Measurements from ENCODE around the gene DHRS2.
"Not testable (repeated sequence)": the region's sequence is repeated elsewhere in the genome, so short reads cannot be mapped to it uniquely, and the experiment has no call there.

Gene DHRS2

GRCh38 chr14:23601845-23602180 is 34.4 kb upstream of the DHRS2 start:
- Histone ChIP-seq H3K9ac (ENCODE audit: insufficient read length) (no peak overlapping the region), H3K9me3 (ENCODE audit: low read depth, low read length) (no peaks in the 10 kb centered on the region), H3K4me3 (no peak overlapping the region), H3K27ac (no peak overlapping the region), H3K36me3 (ENCODE audit: insufficient read depth, low read length) (no peaks in the 10 kb centered on the region)
- TF ChIP-seq POLR2AphosphoS5 (IDR thresholded peaks at IDR 0.05; ENCODE audit: borderline replicate concordance, low read depth, low read length) (no peak), EZH2 (IDR thresholded peaks at IDR 0.05) (no peak), FOXP2 (optimal IDR thresholded peaks at IDR 0.05; ENCODE audit: control extremely low read depth, extremely low read length, insufficient read depth) (no peak)
- DNase-seq (ENCODE audit: low read depth, low spot score) = no peak

GRCh38 chr14:23602181-23603095 is 33.7 kb upstream of the DHRS2 start:
- Histone ChIP-seq H3K9me3 (ENCODE audit: low read depth, low read length) (no peaks in the 10 kb centered on the region), H3K4me3 (no peak overlapping the region), H3K36me3 (ENCODE audit: insufficient read depth, low read length) (no peaks in the 10 kb centered on the region), H3K27ac (no peak overlapping the region), H3K9ac (ENCODE audit: insufficient read length) (no peak overlapping the region)
- TF ChIP-seq EZH2 (IDR thresholded peaks at IDR 0.05) = no peak
- no peak for TF ChIP-seq FOXP2 (optimal IDR thresholded peaks at IDR 0.05; ENCODE audit: control extremely low read depth, extremely low read length, insufficient read depth)
- TF ChIP-seq POLR2AphosphoS5 (IDR thresholded peaks at IDR 0.05; ENCODE audit: borderline replicate concordance, low read depth, low read length) = no peak
- no peak for DNase-seq (ENCODE audit: low read depth, low spot score)

DNA sequence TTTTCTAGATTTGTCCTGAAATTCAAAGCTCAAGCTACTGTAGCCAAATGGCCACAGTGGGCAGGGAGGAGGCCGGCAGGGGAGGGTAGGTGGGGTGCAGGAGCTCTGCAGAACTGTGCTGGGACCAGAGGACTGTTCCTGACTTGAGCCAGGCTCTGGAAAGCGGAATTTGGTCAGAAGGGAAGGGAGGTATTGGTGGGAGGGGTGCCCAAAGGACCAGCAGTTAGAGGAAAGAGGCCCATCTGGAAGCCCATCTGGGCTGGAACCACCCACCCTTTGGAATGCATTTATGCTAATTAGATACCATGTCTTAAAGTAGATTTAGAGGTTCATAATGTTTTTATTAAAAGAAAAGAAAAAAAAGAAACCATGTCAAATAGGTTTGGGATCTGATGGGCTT is 33.1 kb upstream of the DHRS2 start:
- Histone ChIP-seq H3K27ac (no peak overlapping the region), H3K4me3 (no peak overlapping the region), H3K9ac (ENCODE audit: insufficient read length) (no peak overlapping the region), H3K9me3 (ENCODE audit: low read depth, low read length) (no peaks in the 10 kb centered on the region), H3K36me3 (ENCODE audit: insufficient read depth, low read length) (no peaks in the 10 kb centered on the region)
- no peak for DNase-seq (ENCODE audit: low read depth, low spot score)
- TF ChIP-seq EZH2 (IDR thresholded peaks at IDR 0.05) (no peak), POLR2AphosphoS5 (IDR thresholded peaks at IDR 0.05; ENCODE audit: borderline replicate concordance, low read depth, low read length) (no peak), FOXP2 (optimal IDR thresholded peaks at IDR 0.05; ENCODE audit: control extremely low read depth, extremely low read length, insufficient read depth) (no peak)

- no peaks in the 10 kb centered on the region for H3K9me3 ChIP-seq (ENCODE audit: low read depth, low read length)
- DNase-seq (ENCODE audit: low read depth, low spot score) = no peak
- no peak overlapping the region for H3K9ac ChIP-seq (ENCODE audit: insufficient read length)
- no peaks in the 10 kb centered on the region for H3K36me3 ChIP-seq (ENCODE audit: insufficient read depth, low read length)
- H3K4me3 ChIP-seq = no peak overlapping the region
- no peak overlapping the region for H3K27ac ChIP-seq
- TF ChIP-seq EZH2 (IDR thresholded peaks at IDR 0.05) (no peak), POLR2AphosphoS5 (IDR thresholded peaks at IDR 0.05; ENCODE audit: borderline replicate concordance, low read depth, low read length) (no peak), FOXP2 (optimal IDR thresholded peaks at IDR 0.05; ENCODE audit: control extremely low read depth, extremely low read length, insufficient read depth) (no peak)
These were observed 32.0 kb upstream of the DHRS2 start for GRCh38 chr14:23604148-23604547.

- TF ChIP-seq EZH2 (IDR thresholded peaks at IDR 0.05) = no peak
- no peak for TF ChIP-seq POLR2AphosphoS5 (IDR thresholded peaks at IDR 0.05; ENCODE audit: borderline replicate concordance, low read depth, low read length)
These were observed 31.4 kb upstream of the DHRS2 start for GRCh38 chr14:23604675-23605170.

GRCh38 chr14:23605931-23606585 is 30.1 kb upstream of the DHRS2 start:
- DNase-seq (ENCODE audit: low read depth, low spot score) = no peak
- no peak overlapping the region for H3K9ac ChIP-seq (ENCODE audit: insufficient read length)
- H3K9me3 ChIP-seq (ENCODE audit: low read depth, low read length) = no peaks in the 10 kb centered on the region
- no peak overlapping the region for H3K4me3 ChIP-seq
- H3K27ac ChIP-seq = no peak overlapping the region
- TF ChIP-seq EZH2 (IDR thresholded peaks at IDR 0.05) (no peak), POLR2AphosphoS5 (IDR thresholded peaks at IDR 0.05; ENCODE audit: borderline replicate concordance, low read depth, low read length) (no peak), FOXP2 (optimal IDR thresholded peaks at IDR 0.05; ENCODE audit: control extremely low read depth, extremely low read length, insufficient read depth) (no peak)
- no peaks in the 10 kb centered on the region for H3K36me3 ChIP-seq (ENCODE audit: insufficient read depth, low read length)

More at GRCh38 chr14:23604675-23605170, 31.4 kb upstream of the DHRS2 start:
- H3K9ac ChIP-seq (ENCODE audit: insufficient read length) = no peak overlapping the region
- H3K27ac ChIP-seq = no peak overlapping the region
- no peak overlapping the region for H3K4me3 ChIP-seq
- H3K9me3 ChIP-seq (ENCODE audit: low read depth, low read length) = no peaks in the 10 kb centered on the region
- DNase-seq (ENCODE audit: low read depth, low spot score) = no peak
- H3K36me3 ChIP-seq (ENCODE audit: insufficient read depth, low read length) = no peaks in the 10 kb centered on the region

- Histone ChIP-seq H3K9me3 (ENCODE audit: low read depth, low read length) (no peaks in the 10 kb centered on the region), H3K27ac (no peak overlapping the region), H3K4me3 (no peak overlapping the region), H3K36me3 (ENCODE audit: insufficient read depth, low read length) (no peaks in the 10 kb centered on the region), H3K9ac (ENCODE audit: insufficient read length) (no peak overlapping the region)
- no peak for TF ChIP-seq FOXP2 (optimal IDR thresholded peaks at IDR 0.05; ENCODE audit: control extremely low read depth, extremely low read length, insufficient read depth)
- no peak for TF ChIP-seq EZH2 (IDR thresholded peaks at IDR 0.05)
- TF ChIP-seq POLR2AphosphoS5 (IDR thresholded peaks at IDR 0.05; ENCODE audit: borderline replicate concordance, low read depth, low read length) = no peak
- no peak for DNase-seq (ENCODE audit: low read depth, low spot score)
These were observed 27.7 kb upstream of the DHRS2 start for GRCh38 chr14:23608454-23608853.

DNA sequence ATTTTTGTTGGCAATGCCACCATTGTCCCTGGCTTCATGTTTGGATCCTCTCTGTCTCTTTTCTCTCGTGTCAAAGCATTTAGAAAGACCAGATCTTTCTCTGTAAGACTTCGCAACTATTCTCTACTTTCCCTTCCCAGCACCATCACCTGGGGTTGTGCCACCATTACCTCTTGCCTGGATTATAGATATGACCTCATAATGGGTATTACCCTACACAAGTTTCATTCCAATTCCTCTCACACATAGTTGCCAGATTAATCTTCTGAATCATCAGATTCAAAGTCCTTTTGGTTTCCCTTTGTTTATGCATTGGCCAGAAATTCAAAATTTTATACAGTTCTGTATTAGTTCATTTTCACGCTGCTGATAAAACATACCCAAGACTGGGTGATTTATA is 27.2 kb upstream of the DHRS2 start:
- Histone ChIP-seq H3K27ac (no peak overlapping the region), H3K4me3 (no peak overlapping the region), H3K9me3 (ENCODE audit: low read depth, low read length) (no peaks in the 10 kb centered on the region), H3K36me3 (ENCODE audit: insufficient read depth, low read length) (no peaks in the 10 kb centered on the region), H3K9ac (ENCODE audit: insufficient read length) (no peak overlapping the region)
- TF ChIP-seq EZH2 (IDR thresholded peaks at IDR 0.05) (no peak), POLR2AphosphoS5 (IDR thresholded peaks at IDR 0.05; ENCODE audit: borderline replicate concordance, low read depth, low read length) (no peak), FOXP2 (optimal IDR thresholded peaks at IDR 0.05; ENCODE audit: control extremely low read depth, extremely low read length, insufficient read depth) (no peak)
- no peak for DNase-seq (ENCODE audit: low read depth, low spot score)

DNA sequence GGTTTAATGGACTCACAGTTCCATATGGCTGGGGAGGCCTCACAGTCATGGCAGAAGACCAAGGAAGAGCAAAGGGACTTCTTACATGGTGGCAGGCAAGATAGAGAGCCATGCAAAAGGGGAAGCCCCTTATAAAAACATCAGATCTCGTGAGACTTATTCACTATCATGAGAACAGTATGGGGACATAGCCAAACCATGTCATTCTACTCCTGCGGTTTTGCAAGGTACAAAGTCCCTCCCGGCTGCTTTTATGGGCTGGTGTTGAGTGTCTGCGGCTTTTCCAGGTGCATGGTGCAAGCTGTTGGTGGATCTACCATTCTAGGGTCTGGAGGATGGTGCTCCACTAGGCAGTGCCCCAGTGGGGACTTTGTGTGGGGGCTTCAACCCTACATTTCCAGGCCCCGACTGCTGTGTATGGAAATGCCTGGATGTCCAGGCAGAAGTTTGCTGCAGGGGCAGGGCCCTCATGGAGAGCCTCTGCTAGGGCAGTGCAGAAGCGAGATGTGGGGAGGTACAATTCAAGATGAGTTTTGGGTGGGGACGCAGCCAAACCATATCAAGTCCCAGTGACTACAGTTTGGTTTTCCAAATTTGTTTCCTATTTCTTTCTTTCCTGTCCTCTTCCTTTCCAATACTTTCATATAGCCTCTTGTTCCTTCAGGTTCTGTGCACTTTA is 26.6 kb upstream of the DHRS2 start:
- not testable (repeated sequence) for H3K9ac ChIP-seq (ENCODE audit: insufficient read length); DNase-seq (ENCODE audit: low read depth, low spot score); H3K27ac ChIP-seq; H3K4me3 ChIP-seq; H3K9me3 ChIP-seq (ENCODE audit: low read depth, low read length); H3K36me3 ChIP-seq (ENCODE audit: insufficient read depth, low read length)

Measured in SK-N-MC (cell line).